Endothelial cell of umbilical vein (primary cell): Measurements from ENCODE around the gene ZBTB22. TPM values are rescaled to one million over a fixed set of nuclear protein-coding genes. Genes with fewer than 3 reads are reported as not detected.

ENCODE experiments used
- BruUV-seq: library from RNA; stranded (reverse); fragments of 400-500 nt; replicated peaks from 2 replicates; lab custom pipeline; 2021; lab: Mats Ljungman, UMichigan
- CTCF ChIA-PET: fragments of 300-600, 350-600 bp; sonication (Branson Sonifier 250); formaldehyde crosslinking; loops from one replicate; lab custom pipeline; 2021; ENCODE audit warnings: antibody characterized with exemption, inconsistent platforms; lab: Charles Lee
- POLR2A ChIA-PET: fragments of 300-600, 350-600 bp; sonication (Branson Sonifier 250); formaldehyde crosslinking; loops from one replicate; lab custom pipeline; 2021; ENCODE audit warnings: antibody characterized with exemption, inconsistent platforms; lab: Charles Lee
- DNase-seq: peaks from one replicate; pipeline ENCODE4 v3.0.0-alpha.2; 2011; ENCODE audit warnings: low read depth, low spot score
- FAIRE-seq: peaks from 2 replicates; lab custom pipeline; 2011; peaks lifted over from hg19 to GRCh38; lab: Jason Lieb, UNC
- H2AFZ ChIP-seq: 2 replicates; pipeline ENCODE4 v1.6.0; 2012; ENCODE audit warnings: low read depth, low read length, control low read depth, inconsistent platforms
- H3K27ac ChIP-seq: 2 replicates; pipeline ENCODE4 v1.5.1; 2011; ENCODE audit warnings: low read depth, mild to moderate bottlenecking, control low read depth, low read length, moderate library complexity; ENCODE audit not compliant: insufficient read depth
- H3K27me3 ChIP-seq, 2 experiments: 2 replicates each; pipeline versions ENCODE4 v1.6.0 to v1.6.1; 2011; ENCODE audit warnings: low read length in 2 of 2, mixed read lengths in 1 of 2; ENCODE audit not compliant: control insufficient read depth in 2 of 2, insufficient read depth in 2 of 2
- H3K36me3 ChIP-seq, 2 experiments: 2 replicates in 1 of 2; 3 replicates in 1 of 2; pipeline ENCODE4 v1.5.1; 2011; ENCODE audit warnings: low read length in 2 of 2, mild to moderate bottlenecking in 1 of 2, moderate library complexity in 1 of 2; ENCODE audit not compliant: control insufficient read depth in 2 of 2, insufficient read depth in 2 of 2; ENCODE audit errors: extremely low read depth in 1 of 2
- H3K4me1 ChIP-seq: 3 replicates; pipeline ENCODE4 v1.5.1; 2011; ENCODE audit warnings: mild to moderate bottlenecking, low read length; ENCODE audit not compliant: control insufficient read depth, insufficient read depth; ENCODE audit errors: extremely low read depth
- H3K4me2 ChIP-seq: 2 replicates; pipeline ENCODE4 v1.6.1; 2011; ENCODE audit warnings: low read length, control low read depth, mixed read lengths; ENCODE audit not compliant: insufficient read depth
- H3K4me3 ChIP-seq, 3 experiments: fragments of 200-600 bp in 1 of 3; sonication (generic), shearing (Covaris generic) in 1 of 3; replicated peaks in 1 of 3; 2 replicates each; pipeline ENCODE4 v1.5.1; 2011 to 2016; ENCODE audit warnings: control low read depth in 3 of 3, low read length in 3 of 3, mild to moderate bottlenecking in 2 of 3, inconsistent platforms in 1 of 3, low read depth in 1 of 3, moderate library complexity in 1 of 3; ENCODE audit not compliant: insufficient read depth in 1 of 3
- H3K79me2 ChIP-seq: 2 replicates; pipeline ENCODE4 v1.6.0; 2012; ENCODE audit warnings: low read length, inconsistent platforms; ENCODE audit not compliant: control insufficient read depth, insufficient read depth
- H3K9ac ChIP-seq: replicated peaks from 2 replicates; pipeline ENCODE3; 2011; ENCODE audit warnings: low read length, control low read depth; ENCODE audit not compliant: insufficient read depth; ENCODE audit errors: extremely low read depth
- H3K9me1 ChIP-seq: replicated peaks from 3 replicates; pipeline ENCODE4 v1.6.0; 2011; ENCODE audit warnings: mild to moderate bottlenecking, low read length; ENCODE audit not compliant: control insufficient read depth, insufficient read depth; ENCODE audit errors: extremely low read depth
- H3K9me3 ChIP-seq: replicated peaks from 2 replicates; pipeline ENCODE4 v1.5.1; 2012; ENCODE audit warnings: low read length, inconsistent platforms; ENCODE audit not compliant: control insufficient read depth, insufficient read depth
- H4K20me1 ChIP-seq: replicated peaks from 2 replicates; pipeline ENCODE3; 2011; ENCODE audit warnings: mild to moderate bottlenecking, low read length; ENCODE audit not compliant: control insufficient read depth, insufficient read depth; ENCODE audit errors: extremely low read depth
- CTCF ChIP-seq, 2 donors: IDR thresholded peaks; 1 replicate in 1 of 2; 2 replicates in 1 of 2; pipeline ENCODE4 v1.5.1; 2011; ENCODE audit warnings: low read length in 2 of 2, mild to moderate bottlenecking in 2 of 2, moderate library complexity in 2 of 2, control low read depth in 1 of 2, inconsistent platforms in 1 of 2, low read depth in 1 of 2; ENCODE audit not compliant: insufficient read depth in 1 of 2; ENCODE audit errors: extremely low read depth in 1 of 2
- EZH2 ChIP-seq: IDR thresholded peaks from 2 replicates; pipeline ENCODE4 v1.6.1; 2012; ENCODE audit warnings: borderline replicate concordance, low read depth, mild to moderate bottlenecking, moderate library complexity, low read length, inconsistent platforms; ENCODE audit not compliant: severe bottlenecking
- FOS ChIP-seq: IDR thresholded peaks from 2 replicates; pipeline ENCODE4 v1.6.1; 2011; ENCODE audit warnings: mild to moderate bottlenecking, low read length, moderate library complexity, borderline replicate concordance; ENCODE audit not compliant: insufficient read depth
- GATA2 ChIP-seq: IDR thresholded peaks from 2 replicates; pipeline ENCODE4 v1.7.0; 2011; ENCODE audit warnings: low read depth, mild to moderate bottlenecking, moderate library complexity, mixed read lengths, low read length; ENCODE audit not compliant: insufficient read length, insufficient read depth
- JUN ChIP-seq: IDR thresholded peaks from 2 replicates; pipeline ENCODE4 v1.6.1; 2011; ENCODE audit warnings: borderline replicate concordance, low read depth; ENCODE audit not compliant: insufficient read length, insufficient read depth
- MAX ChIP-seq: IDR thresholded peaks from 2 replicates; pipeline ENCODE4 v1.6.1; 2011; ENCODE audit not compliant: insufficient read depth, insufficient read length
- MYC ChIP-seq: IDR thresholded peaks from one replicate; pipeline ENCODE4 v1.6.1; 2011; ENCODE audit warnings: mild to moderate bottlenecking, low read depth, low read length
- POLR2A ChIP-seq: IDR thresholded peaks from 2 replicates; pipeline ENCODE4 v1.6.1; 2012; ENCODE audit warnings: low read depth, mild to moderate bottlenecking, control low read depth, low read length
- POLR2AphosphoS5 ChIP-seq: IDR thresholded peaks from 2 replicates; pipeline ENCODE4 v1.6.1; 2012; ENCODE audit warnings: low read depth, mild to moderate bottlenecking, control low read depth, low read length, moderate library complexity; ENCODE audit not compliant: insufficient read depth
- dilution Hi-C: fragments of 300-500 bp; cut with MboI; formaldehyde crosslinking; loops from one replicate; pipeline ENCODE4 v1.15.0; 2019; ENCODE audit warnings: low sequenced_read_pairs; ENCODE audit not compliant: extremely low pct_ligation_motif_present
- intact Hi-C: fragments of 100-400 bp; cut with micrococcal nuclease; formaldehyde crosslinking; loops from one replicate; pipeline ENCODE4 v1.10.0; 2022
- polyA plus RNA-seq, 4 experiments: library from polyadenylated mRNA; depleted of rRNA in 3 of 4; stranded (reverse) in 3 of 4; unstranded in 1 of 4; fragments of >200 nt; gene quantifications; 2 replicates each; pipeline versions ENCODE4 v1.2.1 to v1.2.3, GENCODE V29; 2011 to 2012; ENCODE audit warnings: missing spikeins in 1 of 4
- total RNA-seq: library from RNA; stranded (reverse); gene quantifications from 2 replicates; pipeline ENCODE4 v1.2.3, GENCODE V29; 2021

The ZBTB22 gene
- total and polyA plus RNA-seq, 2 donors (not counting 3 experiments of a cell fraction or from before 2014, with no cell fraction given): 12.6 to 15.4 TPM

DNA sequence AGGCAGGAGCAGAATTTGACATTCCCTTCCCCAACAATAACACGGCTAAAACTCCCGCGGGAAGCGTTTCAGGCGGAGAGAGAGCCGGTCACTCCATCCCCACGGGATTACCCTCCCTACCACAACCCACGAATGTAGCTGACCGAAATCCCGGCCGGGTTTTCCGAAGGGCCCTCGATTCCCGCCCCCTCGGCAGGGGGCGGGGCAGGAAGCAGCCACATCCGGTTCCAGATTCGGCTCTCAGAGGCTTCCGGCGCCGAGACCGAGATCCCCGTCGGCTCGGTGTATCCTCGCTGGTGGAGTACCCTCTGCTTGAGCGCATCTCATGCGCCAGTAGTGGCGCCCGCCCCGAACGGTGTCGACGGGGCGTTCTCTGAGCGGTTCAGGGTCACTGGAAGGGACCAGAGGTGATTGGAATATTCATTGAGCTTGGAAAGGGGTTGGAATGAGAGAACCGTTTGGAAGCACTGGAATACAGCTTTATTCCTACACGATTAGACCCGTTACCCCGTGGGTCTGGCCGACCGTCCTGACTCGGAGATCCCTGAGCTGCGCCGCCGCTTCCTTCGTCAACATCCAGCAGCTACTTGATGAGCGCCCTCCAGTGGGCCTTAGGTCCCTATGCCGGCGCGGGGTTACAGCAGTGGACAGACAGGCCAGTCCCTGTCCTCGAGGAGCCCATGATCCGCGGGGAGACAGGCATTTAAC is 18.2 kb downstream of the ZBTB22 start:
- Histone ChIP-seq H3K9me1 (no peaks in the 10 kb centered on the region), H3K9me3 (no peaks in the 10 kb centered on the region), H3K4me3 (peak overlapping the region; percentile 55 to 82 (median 67)), H3K4me1 (peaks cover 13% of the 10 kb centered on the region), H3K79me2 (peaks cover 16% of the 10 kb centered on the region), H3K27me3 (no peaks in the 10 kb centered on the region), H2AFZ (peak overlapping the region; percentile 40), H4K20me1 (no peaks in the 10 kb centered on the region), H3K9ac (peak overlapping the region; percentile 65), H3K36me3 (peaks cover 3 to 18% of the 10 kb centered on the region in 2 experiments), H3K27ac (peak overlapping the region; percentile 80), H3K4me2 (peak overlapping the region; percentile 70)
- FAIRE-seq (peak; percentile 98), DNase-seq (peak; percentile 88)
- TF ChIP-seq CTCF (IDR thresholded peaks at IDR 0.05; ENCODE audit: extremely low read depth in 1 of 2, insufficient read depth in 1 of 2, low read depth in 1 of 2, low read length in 2 of 2): peak; percentile 70 to 84
- no peak for TF ChIP-seq MYC
- no peak for TF ChIP-seq JUN
- peak; percentile 93 for TF ChIP-seq POLR2AphosphoS5
- TF ChIP-seq POLR2A: peak; percentile 98
- TF ChIP-seq FOS: no peak
- TF ChIP-seq MAX: no peak
- TF ChIP-seq GATA2: no peak
- no peak for TF ChIP-seq EZH2
- TSS peak; percentile 88 for BruUV-seq
- CTCF ChIA-PET: interaction anchor here (0.8 to 3.3 kb wide), 15 partner anchors 9 to 126 kb away, joined by 3 to 39 read pairs (median 9); partner anchors contain the start of genes B3GALT4, PFDN6, RPS18 and TAPBP
- dilution Hi-C loops: no loop called here
- intact Hi-C loops: loop anchor here (1.0 kb wide), 4 partner anchors 10 to 27 kb away; partner anchors contain the start of genes PFDN6, RPS18, TAPBP and WDR46
- POLR2A ChIA-PET: interaction anchor here (1.0 to 1.7 kb wide), 3 partner anchors 18 to 50 kb away, joined by 3 to 8 read pairs (median 6); partner anchors contain the start of gene ZBTB22
